HG03175 (cell line): ENCODE results near the gene HK1.
A peak's percentile ranks its signal among the peaks of the same experiment; 100 is the strongest.

ENCODE experiments used
- ATAC-seq: cut with Tn5 transposase; IDR thresholded peaks from one replicate; pipeline ENCODE4 v1.9.1; 2021; ENCODE audit warnings: mild to moderate bottlenecking, moderate library complexity; ENCODE audit not compliant: unreplicated experiment

The HK1 gene

GRCh38 chr10:69366738-69367137 is 88.4 kb downstream of the HK1 start:
- no peak for ATAC-seq

- no peak for ATAC-seq
Observed at GRCh38 chr10:69367469-69367868, 89.2 kb downstream of the HK1 start.

GRCh38 chr10:69372126-69372980 is 94.1 kb downstream of the HK1 start:
- ATAC-seq = no peak

GRCh38 chr10:69374242-69374641 is 95.9 kb downstream of the HK1 start:
- ATAC-seq = no peak

GRCh38 chr10:69374931-69375306 is 96.6 kb downstream of the HK1 start:
- no peak for ATAC-seq

- no peak for ATAC-seq
Observed at GRCh38 chr10:69375307-69376151, 97.2 kb downstream of the HK1 start.

- no peak for ATAC-seq
Observed at GRCh38 chr10:69376662-69377061, 98.4 kb downstream of the HK1 start.

- ATAC-seq = no peak
Observed at GRCh38 chr10:69377191-69377590, 98.9 kb downstream of the HK1 start.

- ATAC-seq = no peak
Observed at GRCh38 chr10:69377933-69378332, 99.6 kb downstream of the HK1 start.

GRCh38 chr10:69379800-69380199 is 101.5 kb downstream of the HK1 start:
- no peak for ATAC-seq

GRCh38 chr10:69382382-69383117 is 104.3 kb downstream of the HK1 start:
- no peak for ATAC-seq

- no peak for ATAC-seq
Observed at GRCh38 chr10:69383558-69383957, 105.3 kb downstream of the HK1 start.

GRCh38 chr10:69384320-69384719 is 106.0 kb downstream of the HK1 start:
- ATAC-seq = no peak

- no peak for ATAC-seq
Observed at GRCh38 chr10:69385454-69386350, 107.4 kb downstream of the HK1 start.

GRCh38 chr10:69387500-69387899 is 109.2 kb downstream of the HK1 start:
- no peak for ATAC-seq

GRCh38 chr10:69388488-69388887 is 110.2 kb downstream of the HK1 start:
- ATAC-seq = no peak

- ATAC-seq = no peak
Observed at GRCh38 chr10:69389827-69390490, 111.7 kb downstream of the HK1 start.

- ATAC-seq = no peak
Observed at GRCh38 chr10:69391158-69391557, 112.9 kb downstream of the HK1 start.

GRCh38 chr10:69392481-69393000 is 114.2 kb downstream of the HK1 start:
- ATAC-seq = peak; percentile 81

- no peak for ATAC-seq
Observed at GRCh38 chr10:69394020-69394419, 115.7 kb downstream of the HK1 start.
